ENCODE data around the gene FMN1. TPM values are rescaled to one million over a fixed set of nuclear protein-coding genes. Genes with fewer than 3 reads are reported as not detected.

FMN1 gene
- total and polyA plus RNA-seq, 2 of the 13 experiments (the other 11 are each of a cell fraction or from before 2014, with no cell fraction given), result 0.20 to 0.60 TPM

DNA sequence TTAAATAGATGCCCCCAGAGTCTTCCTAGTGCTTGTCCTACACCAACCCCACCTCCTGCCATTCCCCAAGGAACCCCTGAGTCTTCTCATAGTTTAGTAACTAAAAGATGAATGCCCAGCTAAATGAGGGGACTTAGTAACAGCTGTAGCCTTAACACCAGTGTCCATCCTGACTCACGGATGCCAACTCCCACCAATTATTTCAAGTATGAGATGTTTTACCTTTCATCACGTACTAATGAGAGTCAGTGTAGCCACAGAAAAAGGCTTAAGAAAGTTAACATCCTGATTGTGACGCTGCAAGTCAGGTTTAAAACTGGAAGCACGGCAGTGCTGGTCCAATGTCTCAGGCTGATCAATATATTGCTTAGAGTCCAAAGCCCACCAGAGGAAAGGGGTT is 109.9 kb downstream of the FMN1 start (continued):
- TF ChIP-seq, protein P1, sequence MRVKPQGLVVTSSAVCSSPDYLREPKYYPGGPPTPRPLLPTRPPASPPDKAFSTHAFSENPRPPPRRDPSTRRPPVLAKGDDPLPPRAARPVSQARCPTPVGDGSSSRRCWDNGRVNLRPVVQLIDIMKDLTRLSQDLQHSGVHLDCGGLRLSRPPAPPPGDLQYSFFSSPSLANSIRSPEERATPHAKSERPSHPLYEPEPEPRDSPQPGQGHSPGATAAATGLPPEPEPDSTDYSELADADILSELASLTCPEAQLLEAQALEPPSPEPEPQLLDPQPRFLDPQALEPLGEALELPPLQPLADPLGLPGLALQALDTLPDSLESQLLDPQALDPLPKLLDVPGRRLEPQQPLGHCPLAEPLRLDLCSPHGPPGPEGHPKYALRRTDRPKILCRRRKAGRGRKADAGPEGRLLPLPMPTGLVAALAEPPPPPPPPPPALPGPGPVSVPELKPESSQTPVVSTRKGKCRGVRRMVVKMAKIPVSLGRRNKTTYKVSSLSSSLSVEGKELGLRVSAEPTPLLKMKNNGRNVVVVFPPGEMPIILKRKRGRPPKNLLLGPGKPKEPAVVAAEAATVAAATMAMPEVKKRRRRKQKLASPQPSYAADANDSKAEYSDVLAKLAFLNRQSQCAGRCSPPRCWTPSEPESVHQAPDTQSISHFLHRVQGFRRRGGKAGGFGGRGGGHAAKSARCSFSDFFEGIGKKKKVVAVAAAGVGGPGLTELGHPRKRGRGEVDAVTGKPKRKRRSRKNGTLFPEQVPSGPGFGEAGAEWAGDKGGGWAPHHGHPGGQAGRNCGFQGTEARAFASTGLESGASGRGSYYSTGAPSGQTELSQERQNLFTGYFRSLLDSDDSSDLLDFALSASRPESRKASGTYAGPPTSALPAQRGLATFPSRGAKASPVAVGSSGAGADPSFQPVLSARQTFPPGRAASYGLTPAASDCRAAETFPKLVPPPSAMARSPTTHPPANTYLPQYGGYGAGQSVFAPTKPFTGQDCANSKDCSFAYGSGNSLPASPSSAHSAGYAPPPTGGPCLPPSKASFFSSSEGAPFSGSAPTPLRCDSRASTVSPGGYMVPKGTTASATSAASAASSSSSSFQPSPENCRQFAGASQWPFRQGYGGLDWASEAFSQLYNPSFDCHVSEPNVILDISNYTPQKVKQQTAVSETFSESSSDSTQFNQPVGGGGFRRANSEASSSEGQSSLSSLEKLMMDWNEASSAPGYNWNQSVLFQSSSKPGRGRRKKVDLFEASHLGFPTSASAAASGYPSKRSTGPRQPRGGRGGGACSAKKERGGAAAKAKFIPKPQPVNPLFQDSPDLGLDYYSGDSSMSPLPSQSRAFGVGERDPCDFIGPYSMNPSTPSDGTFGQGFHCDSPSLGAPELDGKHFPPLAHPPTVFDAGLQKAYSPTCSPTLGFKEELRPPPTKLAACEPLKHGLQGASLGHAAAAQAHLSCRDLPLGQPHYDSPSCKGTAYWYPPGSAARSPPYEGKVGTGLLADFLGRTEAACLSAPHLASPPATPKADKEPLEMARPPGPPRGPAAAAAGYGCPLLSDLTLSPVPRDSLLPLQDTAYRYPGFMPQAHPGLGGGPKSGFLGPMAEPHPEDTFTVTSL (CRISPR knock-in tag; IDR thresholded peaks at IDR 0.05; ENCODE audit: borderline replicate concordance), result no peak
- no peak for TF ChIP-seq PLRG1 (conservative IDR thresholded peaks at IDR 0.05)
- no peak for TF ChIP-seq RFX1 (IDR thresholded peaks at IDR 0.05)
- TF ChIP-seq RARA (CRISPR knock-in tag; IDR thresholded peaks at IDR 0.05), result no peak
- TF ChIP-seq JARID2 (CRISPR knock-in tag; IDR thresholded peaks at IDR 0.05; ENCODE audit: insufficient replicate concordance), result no peak

DNA sequence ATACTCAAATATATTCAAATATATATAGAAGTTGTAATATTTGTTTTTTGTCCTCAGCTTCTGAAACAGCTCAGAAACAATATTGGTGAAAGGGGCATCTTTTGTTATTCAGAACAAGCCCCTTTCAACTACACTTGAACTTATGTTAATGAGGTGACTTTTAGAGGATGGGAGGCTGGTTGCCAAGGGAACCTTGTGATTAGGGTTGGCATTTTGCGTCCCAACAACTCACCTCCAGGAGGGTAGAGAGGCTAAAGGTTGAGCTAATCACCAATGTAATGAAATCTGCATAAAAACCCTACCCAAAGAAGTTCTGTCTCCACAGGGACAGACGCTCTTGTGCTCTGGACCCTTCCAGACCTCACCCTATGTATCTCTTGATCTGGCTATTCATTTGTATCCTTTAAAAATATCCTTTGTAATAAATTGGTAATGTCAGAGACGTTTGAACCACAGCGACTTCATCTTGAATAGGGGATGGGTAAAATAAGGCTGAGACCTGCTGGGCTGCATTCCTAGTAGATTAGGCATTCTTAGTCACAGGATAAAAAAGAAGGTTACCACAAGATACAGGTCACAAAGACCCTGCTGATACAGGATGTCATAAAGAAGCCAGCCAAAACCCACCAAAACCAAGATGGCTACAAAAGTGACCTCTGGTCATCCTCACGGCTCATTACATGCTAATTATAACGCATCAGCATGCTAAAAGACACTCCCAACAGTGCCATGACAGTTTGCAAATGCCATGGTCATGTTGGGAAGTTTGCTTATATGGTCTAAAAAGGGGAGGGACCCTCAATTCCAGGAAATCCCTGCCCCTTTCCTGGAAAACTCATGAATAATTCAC is 111.1 kb downstream of the FMN1 start:
- peaks cover 0 to 3% of the 10 kb centered on the region in 2 experiments; a peak in 1 of 5 replicates for H3K27me3 ChIP-seq (ENCODE audit: control insufficient read depth in 1 of 2, insufficient read depth in 2 of 2, low read length in 2 of 2)
- no peaks in the 10 kb centered on the region for H4K20me1 ChIP-seq (ENCODE audit: insufficient read depth, low read length)
- no peaks in the 10 kb centered on the region for H3K36me3 ChIP-seq (replicated peaks in 1 of 2; ENCODE audit: control insufficient read depth in 1 of 2, insufficient read depth in 2 of 2, low read length in 2 of 2)
- H3K4me1 ChIP-seq (ENCODE audit: insufficient read depth, low read length), result no peaks in the 10 kb centered on the region
- H3K27ac ChIP-seq (ENCODE audit: extremely low read length, insufficient read depth, low read length), result no peak overlapping the region
- POLR2A ChIA-PET, result no interaction called here
- H3K79me2 ChIP-seq (ENCODE audit: insufficient read depth, low read length), result no peaks in the 10 kb centered on the region
- no peak for ATAC-seq
- BruUV-seq (replicated peaks), result no TSS peak
- no peak for DNase-seq (ENCODE audit: low spot score)
- H3K4me3 ChIP-seq (replicated peaks in 1 of 3; ENCODE audit: insufficient read depth in 1 of 3, low read depth in 2 of 3, low read length in 3 of 3), result no peak overlapping the region
- in situ Hi-C loops (cut with HindIII; ENCODE audit: extremely low pct_ligation_motif_present, low pct_unique_long_range_greater_than_20kb), result no loop called here
- no peak for FAIRE-seq
- no peak overlapping the region for H3K4me2 ChIP-seq (ENCODE audit: low read depth, low read length)
- H3K9me3 ChIP-seq (ENCODE audit: low read length), result no peaks in the 10 kb centered on the region
- TF ChIP-seq ZNF138 (CRISPR knock-in tag; IDR thresholded peaks at IDR 0.05; ENCODE audit: low read depth), result no peak
- TF ChIP-seq ZNF12 (CRISPR knock-in tag; IDR thresholded peaks at IDR 0.05), result no peak
- TF ChIP-seq, protein P2, sequence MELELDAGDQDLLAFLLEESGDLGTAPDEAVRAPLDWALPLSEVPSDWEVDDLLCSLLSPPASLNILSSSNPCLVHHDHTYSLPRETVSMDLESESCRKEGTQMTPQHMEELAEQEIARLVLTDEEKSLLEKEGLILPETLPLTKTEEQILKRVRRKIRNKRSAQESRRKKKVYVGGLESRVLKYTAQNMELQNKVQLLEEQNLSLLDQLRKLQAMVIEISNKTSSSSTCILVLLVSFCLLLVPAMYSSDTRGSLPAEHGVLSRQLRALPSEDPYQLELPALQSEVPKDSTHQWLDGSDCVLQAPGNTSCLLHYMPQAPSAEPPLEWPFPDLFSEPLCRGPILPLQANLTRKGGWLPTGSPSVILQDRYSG (CRISPR knock-in tag; IDR thresholded peaks at IDR 0.05), result no peak
- no peak for TF ChIP-seq NCOA1 (CRISPR knock-in tag; IDR thresholded peaks at IDR 0.05)
- TF ChIP-seq HES4 (CRISPR knock-in tag; IDR thresholded peaks at IDR 0.05; ENCODE audit: borderline replicate concordance), result no peak
- no peak for TF ChIP-seq TBX2 (CRISPR knock-in tag; IDR thresholded peaks at IDR 0.05; ENCODE audit: borderline replicate concordance)
- no peak for TF ChIP-seq FIP1L1 (IDR thresholded peaks at IDR 0.05; ENCODE audit: borderline replicate concordance, insufficient read depth, low read depth, low read length)
- TF ChIP-seq PCBP1 (IDR thresholded peaks at IDR 0.05; ENCODE audit: borderline replicate concordance, low read depth, low read length), result no peak
- WGBS (ENCODE audit: low lambda C conversion rate), result 7% methylated on average over 6 of the region's 6 CpGs
- CTCF ChIA-PET (ENCODE audit: low intra/inter-chr PET ratio, low total read pairs), result no interaction called here
- no peak overlapping the region for H2AFZ ChIP-seq (ENCODE audit: low read length)
- no peak overlapping the region for H3K9ac ChIP-seq (ENCODE audit: insufficient read depth, low read depth, low read length)
- intact Hi-C loops (cut with micrococcal nuclease; ENCODE audit: unreplicated experiment), result no loop called here

All from HepG2 (cell line).